CD4-positive, alpha-beta T cell treated with Interferon alpha-2 for 1 hour (primary cell): Measurements from ENCODE around the gene POLQ.
"Not testable (repeated sequence)": the region's sequence is repeated elsewhere in the genome, so short reads cannot be mapped to it uniquely, and the experiment has no call there.

ENCODE experiments used
- DNase-seq, 2 donors: peaks; one replicate each; pipeline ENCODE4 v3.0.0-alpha.2; 2020 to 2022

The POLQ gene

DNA sequence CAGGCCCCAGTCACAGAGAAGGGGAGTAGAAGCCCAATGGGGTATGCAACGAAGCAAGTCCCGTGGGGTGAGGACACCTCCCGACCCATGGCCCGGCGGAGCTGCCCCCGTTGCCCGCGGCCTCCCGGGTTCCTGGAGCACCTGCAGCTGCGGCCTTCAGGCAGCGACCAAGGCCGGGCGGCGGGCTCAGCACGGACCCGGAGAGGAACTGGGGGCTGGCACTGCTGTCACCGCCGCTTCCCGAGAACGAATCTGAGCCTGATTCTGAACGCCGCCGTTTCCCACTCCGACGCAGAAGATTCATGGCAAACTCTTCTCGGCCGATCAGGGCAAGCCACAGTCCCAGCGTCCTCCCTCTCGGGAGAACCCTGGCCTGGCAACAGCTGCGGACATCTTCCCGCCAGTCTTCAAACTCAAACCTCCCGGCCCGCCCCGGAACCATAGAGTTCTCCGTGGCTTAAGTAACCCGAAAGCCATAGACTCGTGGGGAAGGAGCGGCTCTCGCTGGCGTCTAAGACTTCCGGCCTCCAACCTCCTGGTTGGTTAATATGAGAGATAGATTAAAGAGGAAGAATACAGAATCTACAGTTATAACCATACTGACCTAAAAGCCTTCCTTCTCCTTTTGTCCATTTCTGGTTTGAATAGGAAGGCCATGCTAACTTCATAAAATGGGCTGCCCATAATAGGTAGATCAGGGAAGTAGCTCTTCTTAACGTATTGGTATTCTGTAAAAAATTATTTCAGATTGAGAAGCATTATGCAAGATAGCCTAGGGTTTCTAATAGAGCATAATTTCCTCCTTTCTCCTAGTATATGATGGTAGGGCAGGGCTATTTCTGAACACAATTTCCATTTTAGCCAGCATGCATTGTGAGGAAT lies at the start of gene POLQ:
Gene POLQ, minus strand, starts transcription at position 415 of the 882 bp plus-strand sequence. Its CDS starts 111 bp downstream, at position 304.
- DNase-seq, result peak; percentile 90 to 92

DNA sequence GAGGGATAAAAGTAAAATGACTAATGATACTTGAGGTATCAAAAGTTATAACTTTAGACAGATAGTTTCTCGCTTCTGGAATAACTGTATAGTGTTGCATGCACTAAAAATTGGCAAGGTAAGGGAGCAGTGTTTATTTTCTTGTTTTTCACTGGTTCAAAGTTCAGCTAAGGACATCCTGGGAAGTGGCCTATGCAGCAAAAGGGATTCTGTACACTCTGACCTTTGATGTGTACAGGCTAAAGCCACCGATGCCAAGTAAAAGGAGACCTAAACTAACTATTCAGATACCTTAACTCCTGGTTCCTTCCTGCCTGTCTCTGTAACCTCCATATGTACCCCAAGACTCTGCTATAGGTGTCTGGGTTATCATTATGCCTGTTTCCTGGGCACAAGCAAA lies 49.1 kb upstream of the POLQ start:
- DNase-seq, result no peak

DNA sequence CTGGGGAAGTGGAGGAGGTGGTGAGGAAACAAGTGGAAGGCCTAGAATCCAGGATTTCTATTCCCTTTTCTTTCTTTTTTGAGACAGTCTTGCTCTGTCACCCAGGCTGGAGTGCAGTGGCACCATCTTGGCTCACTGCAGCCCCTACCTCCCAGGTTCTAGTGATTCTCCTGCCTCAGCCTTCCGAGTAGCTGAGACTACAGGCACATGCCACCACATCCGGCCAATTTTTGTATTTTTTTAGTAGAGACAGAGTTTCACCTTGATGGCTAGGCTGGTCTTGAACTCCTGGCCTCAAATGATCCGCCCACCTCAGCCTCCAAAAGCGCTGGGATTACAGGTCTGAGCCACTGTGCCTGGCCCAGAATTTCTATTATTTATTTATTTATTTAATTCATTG lies 48.0 kb upstream of the POLQ start:
- DNase-seq, result not testable (repeated sequence)

- DNase-seq, result no peak
Measured at GRCh38 chr3:121592856-121593702, 47.3 kb upstream of the POLQ start, which contains the start of gene FBXO40. TSS of gene FBXO40 (plus strand) at chr3:121593379. CDS start at chr3:121620576, 27,197 bp downstream.

- DNase-seq, result no peak
Measured at GRCh38 chr3:121584418-121584817, 38.6 kb upstream of the POLQ start.

DNA sequence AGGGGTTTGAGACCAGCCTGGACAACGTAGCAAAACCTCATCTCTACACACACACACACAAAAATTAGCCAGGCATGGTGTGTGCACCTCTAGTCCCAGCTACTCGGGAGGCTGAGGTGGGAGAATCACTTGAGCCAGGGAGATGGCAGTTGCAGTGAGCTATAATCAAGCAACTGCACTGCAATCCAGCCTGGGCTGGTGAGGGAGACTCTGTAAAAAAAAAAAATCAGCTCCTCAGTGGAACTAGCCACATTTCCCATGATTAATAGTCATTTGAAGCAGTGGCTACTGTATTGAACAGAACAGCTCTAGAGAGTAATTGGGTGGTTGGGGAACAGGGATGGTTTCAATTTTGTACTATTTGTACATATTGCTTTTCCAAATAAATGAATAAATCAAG lies 35.9 kb upstream of the POLQ start:
- DNase-seq, result no peak

DNA sequence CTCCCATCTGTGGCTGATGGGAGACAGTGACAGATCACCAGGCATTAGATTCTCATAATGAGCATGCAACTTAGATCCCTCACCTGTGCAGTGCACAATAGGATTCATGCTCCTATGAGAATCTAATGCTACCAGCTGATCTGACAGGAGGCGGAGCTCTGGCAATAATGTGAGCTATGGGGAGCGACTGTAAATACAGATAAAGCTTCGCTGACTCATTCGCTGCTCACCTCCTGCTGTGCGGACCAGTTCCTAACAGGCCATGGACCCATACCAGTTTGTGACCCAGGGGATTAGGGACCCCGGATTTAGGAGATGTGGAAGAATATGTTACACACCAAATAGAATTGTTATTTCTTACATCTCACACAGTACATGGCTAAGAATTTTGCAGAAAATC lies 28.7 kb upstream of the POLQ start:
- DNase-seq, result no peak

DNA sequence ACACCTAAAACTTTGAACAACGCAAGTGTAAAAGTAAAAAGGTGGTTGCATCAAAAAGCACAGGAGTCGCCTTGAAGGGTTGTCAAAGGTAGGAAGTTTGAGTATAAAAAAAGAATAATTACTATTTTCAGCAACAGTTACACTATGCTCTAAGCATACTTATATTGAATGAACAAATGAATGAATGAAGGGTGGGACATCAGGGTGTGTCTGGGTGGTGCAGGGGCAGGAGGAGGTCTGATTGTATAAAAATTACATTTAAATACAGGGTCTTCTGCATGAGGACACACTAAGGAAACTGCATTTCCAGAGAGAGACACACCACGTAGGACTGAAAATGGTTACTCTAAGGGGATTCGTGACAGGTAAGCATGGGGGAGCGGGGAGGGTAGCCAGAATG lies 21.9 kb upstream of the POLQ start, which contains the start of gene ARGFX:
Gene ARGFX, plus strand, starts transcription at position 301 of the 400 bp plus-strand sequence. CDS start 2,765 bp downstream, outside the sequence.
- no peak for DNase-seq

DNA sequence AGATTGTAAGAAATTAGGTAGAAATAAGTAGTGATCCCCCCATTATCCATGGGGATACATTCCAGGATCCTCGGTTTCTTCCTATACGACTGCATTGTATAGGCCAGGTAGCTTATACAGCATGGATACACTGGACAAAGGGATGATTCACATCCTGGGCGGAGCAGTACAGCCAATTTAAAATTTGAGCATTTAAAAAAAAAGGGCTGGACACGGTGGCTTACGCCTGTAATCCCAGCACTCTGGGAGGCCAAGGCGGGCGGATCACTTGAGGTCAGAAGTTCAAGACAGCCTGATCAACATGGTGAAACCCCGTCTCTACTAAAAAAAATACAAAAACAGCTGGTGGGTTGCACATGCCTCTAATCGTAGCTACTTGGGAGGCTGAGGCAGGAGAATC lies 21.0 kb upstream of the POLQ start:
- DNase-seq, result no peak

- no peak for DNase-seq
Measured at GRCh38 chr3:121562148-121562547, 16.4 kb upstream of the POLQ start.

DNA sequence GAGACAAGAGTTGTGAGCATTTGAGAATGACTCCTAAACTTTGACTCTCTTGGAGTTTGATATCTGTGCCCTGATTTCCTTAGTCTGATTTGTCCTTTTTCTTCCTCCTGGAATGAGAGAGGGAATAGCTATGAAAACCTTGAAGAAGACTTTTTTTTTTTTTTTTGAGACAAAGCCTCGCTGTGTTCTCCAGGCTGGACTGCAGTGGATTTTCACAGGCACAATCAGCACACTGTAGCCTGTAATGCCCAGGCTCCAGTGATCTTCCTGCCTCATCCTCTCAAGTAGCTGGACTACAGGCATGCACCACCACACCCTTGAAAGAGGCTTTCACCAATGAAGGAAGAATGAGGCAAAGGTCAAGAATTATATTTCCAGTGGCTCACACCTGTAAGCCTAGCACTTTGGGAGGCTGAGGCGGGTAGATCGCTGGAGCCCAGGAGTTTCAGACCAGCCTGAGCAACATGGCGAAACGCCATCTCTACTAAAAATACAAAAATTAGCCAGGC lies 11.7 kb upstream of the POLQ start:
- no peak for DNase-seq

- no peak for DNase-seq
Measured at GRCh38 chr3:121552797-121553196, 7.0 kb upstream of the POLQ start.

GRCh38 chr3:121552379-121552778 lies 6.6 kb upstream of the POLQ start:
- no peak for DNase-seq

- DNase-seq, result no peak
Measured at GRCh38 chr3:121545049-121545573, 677 bp downstream of the POLQ start.

DNA sequence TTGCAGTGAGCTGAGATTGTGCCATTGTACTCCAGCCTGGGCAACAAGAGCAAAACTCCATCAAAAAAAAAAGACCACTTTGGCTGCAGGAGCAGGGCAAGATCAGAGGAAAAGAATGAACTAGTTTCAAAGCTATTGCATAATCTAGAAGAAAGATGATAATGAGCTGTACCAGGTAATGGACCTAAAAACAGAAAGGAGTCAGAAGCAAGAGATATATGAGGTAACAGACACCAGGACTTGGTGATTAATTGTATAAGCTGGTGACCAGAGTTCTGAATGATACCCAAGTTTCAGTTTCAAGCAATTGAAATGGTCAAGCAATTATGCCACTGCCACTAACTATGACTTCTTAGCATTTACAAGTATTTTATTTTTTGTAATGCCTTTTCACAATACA lies 2.9 kb downstream of the POLQ start:
- no peak for DNase-seq

DNA sequence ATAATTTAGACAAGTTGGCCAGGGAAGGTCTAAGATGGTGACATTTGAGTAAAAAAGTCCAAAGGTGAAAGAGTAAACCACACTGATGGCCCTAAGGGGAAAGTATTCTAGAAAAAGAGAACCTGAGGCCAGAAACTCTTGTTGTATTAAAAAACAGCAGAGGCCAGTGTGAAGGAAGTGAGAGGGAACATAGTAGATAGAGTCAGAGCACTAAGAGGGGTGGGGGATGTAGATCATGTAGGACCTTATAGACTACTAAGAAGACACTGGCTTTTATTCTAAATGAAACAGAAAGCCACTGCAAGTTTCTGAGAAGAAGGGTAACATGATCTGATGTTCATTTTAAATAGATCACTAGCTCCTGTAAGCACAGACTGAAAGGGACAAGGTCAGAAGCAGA lies 14.5 kb downstream of the POLQ start:
- no peak for DNase-seq

GRCh38 chr3:121529308-121529707 lies 16.5 kb downstream of the POLQ start:
- peak in 1 of 2 donors; percentile 7 for DNase-seq

DNA sequence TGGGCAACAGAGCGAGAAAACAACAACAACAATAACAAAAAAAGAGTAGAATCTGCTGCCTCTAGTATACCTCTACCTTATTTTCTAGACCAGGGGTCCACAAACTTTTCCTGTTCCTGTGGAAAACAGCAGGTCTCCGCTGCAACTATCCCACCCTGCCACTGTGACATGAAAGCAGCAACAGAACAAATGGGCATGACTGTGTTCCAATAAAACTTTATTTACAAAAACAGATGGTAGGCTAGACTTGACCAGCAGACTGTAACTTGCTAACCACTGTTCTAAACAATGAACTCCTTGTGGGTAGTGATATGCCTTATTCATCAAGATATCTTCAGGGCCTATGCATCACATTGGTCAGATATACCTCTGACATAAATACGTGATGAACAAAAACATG lies 25.3 kb downstream of the POLQ start:
- DNase-seq, result no peak

DNA sequence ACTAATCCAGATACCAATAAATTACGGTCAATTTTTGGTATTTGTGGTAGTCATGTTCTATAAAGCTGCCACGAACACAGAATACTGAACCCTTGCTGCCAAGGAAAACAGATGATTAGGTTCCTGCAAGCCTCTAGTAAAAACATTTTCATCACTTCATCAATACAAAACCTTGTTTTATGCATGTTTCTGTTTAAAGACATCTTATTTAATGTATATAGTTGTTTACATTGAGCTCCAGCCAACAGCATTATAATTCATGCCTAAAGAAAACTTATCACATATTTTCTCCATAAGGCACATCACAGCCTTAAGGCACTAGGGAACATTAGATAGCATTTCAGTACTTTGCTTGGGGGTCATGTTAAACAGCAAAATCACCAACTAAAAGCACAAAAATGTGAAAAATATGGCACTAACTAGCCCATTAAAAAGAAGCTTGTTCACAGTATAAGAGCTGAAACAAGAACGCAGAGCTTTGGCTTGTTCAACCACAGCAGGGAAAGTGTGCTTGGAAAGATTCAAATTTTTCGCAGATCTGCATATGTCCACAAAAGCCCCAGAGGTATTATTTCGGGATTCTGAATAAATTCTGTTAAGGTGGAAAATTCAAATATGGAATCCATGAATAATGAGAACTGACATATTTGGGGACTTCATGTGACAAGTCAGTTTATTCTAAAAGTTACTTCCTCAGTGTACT lies 27.7 kb downstream of the POLQ start:
- no peak for DNase-seq

- DNase-seq, result no peak
Measured at GRCh38 chr3:121515862-121516261, 29.9 kb downstream of the POLQ start.

- no peak for DNase-seq
Measured at GRCh38 chr3:121515313-121515712, 30.5 kb downstream of the POLQ start.

DNA sequence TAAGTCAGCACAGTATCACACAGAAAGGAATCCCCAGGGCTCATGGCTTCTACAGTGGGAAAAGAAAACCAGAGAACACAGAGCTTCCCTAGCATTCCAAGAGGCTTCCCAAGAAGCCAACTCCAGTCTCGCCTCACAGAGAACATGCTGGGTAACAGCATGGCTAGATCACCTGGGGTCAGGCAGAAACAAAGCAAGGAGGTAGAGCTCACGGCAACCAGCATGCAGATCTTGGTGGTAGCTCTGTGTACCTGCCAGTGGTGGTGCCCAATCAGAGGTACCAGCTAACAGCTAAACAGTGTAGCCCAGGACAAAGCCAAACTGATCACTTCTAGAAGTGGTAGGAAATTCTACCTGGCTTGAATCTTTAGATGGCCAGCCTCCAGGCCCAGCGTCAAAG lies 31.3 kb downstream of the POLQ start:
- DNase-seq, result no peak

GRCh38 chr3:121508389-121508788 lies 37.4 kb downstream of the POLQ start:
- DNase-seq, result no peak
